ENCODE data around the gene PITX2.

- TF ChIP-seq HDAC6 (IDR thresholded peaks at IDR 0.05; ENCODE audit: low read depth, low read length) (no peak), KDM5A (IDR thresholded peaks at IDR 0.05; ENCODE audit: low read length) (no peak), TCF12 (IDR thresholded peaks at IDR 0.05; ENCODE audit: low read depth, low read length) (no peak), CTCF (IDR thresholded peaks at IDR 0.05; ENCODE audit: control extremely low read depth in 1 of 3, insufficient read depth in 1 of 3, low read depth in 1 of 3, low read length in 3 of 3) (no peak), CHD7 (IDR thresholded peaks at IDR 0.05; ENCODE audit: insufficient replicate concordance, low read length) (no peak), YY1 (IDR thresholded peaks at IDR 0.05; ENCODE audit: low read depth, low read length) (no peak), MAX (IDR thresholded peaks at IDR 0.05) (no peak), CHD2 (IDR thresholded peaks at IDR 0.05; ENCODE audit: low read length) (no peak), POLR2AphosphoS5 (IDR thresholded peaks at IDR 0.05; ENCODE audit: low read depth, low read length) (no peak), POLR2A (IDR thresholded peaks at IDR 0.05; ENCODE audit: control extremely low read depth in 1 of 2, low read depth in 2 of 2, low read length in 2 of 2) (no peak), TEAD4 (IDR thresholded peaks at IDR 0.05; ENCODE audit: low read depth, low read length) (no peak)
Measured at GRCh38 chr4:110629780-110630687, 7.2 kb upstream of the PITX2 start.
